ENCODE data around the gene SUSD3.
"Not testable (repeated sequence)": the region's sequence is repeated elsewhere in the genome, so short reads cannot be mapped to it uniquely, and the experiment has no call there.

The SUSD3 gene

DNA sequence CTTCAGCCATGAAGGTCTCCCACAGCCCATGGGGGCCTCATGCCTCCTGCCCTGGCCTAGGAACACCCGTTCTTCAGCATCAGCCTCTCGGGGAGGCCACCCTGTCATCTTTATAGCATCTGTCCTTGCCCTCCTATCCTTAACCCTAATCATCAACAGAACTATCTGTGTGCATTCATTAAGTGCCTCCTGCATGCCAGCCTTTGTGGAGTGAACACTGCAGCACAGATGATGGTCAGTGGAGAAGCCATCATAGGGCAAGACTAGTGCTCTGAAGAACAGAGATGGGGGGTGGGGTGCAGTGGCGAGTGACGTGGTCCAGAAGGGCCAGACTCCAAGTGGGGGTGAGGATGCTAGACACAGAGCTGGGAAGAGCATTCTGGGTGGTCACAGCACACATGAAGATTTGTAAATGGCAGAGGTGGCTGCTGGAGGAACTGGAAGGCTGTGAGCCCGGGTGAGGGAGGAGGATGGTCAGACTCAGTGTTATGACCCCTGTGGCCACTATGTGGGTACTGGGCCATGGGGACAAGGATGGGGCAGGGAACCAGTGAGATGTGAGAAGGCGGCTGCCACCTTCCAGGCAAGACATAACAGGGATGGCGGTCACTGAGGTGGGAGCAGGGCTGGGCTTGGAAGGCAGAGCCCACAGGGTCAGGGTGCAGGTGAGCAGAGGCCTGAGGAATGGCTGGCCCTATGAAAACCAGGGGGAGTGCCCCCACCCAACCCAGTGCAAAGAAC is 33.9 kb downstream of the SUSD3 start:
- DNase-seq (ENCODE audit: low spot score) = no peak

DNA sequence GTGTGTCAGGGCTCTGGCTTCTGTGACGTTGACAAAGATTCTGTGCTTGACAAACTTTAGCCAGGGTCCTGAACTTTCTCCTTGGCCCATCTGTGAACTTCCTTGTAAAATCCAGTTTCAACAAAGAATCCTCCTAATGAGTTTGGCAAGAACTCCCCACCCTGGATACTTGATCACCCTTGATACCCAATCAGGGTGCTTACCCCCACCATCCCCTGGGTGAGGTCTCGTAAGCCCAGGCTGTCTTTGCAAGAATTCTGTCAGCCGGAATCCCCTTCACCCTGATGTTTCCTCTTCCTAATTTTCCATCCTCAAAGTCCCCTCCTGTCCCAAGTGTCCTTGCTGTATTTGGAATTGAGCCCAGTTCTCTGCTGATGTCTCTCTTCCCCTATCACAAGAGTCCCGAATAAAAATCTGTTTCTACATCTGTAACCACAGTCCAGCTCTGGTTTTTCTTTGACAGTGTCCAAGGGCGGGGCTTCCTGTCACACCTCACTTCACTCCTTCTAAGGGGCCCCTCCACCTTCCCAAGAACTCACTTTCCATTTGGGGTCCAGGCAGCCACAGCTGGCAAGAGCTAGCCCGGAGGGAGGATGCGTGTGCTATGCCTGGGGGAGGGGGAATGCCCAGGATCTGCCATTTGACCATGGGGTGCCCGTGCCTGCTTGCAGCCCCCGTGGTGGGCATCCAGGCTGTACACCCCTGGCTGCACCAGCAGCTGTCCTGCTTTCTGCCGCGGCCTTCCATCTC is 34.8 kb downstream of the SUSD3 start:
- no peak for DNase-seq (ENCODE audit: low spot score)

DNA sequence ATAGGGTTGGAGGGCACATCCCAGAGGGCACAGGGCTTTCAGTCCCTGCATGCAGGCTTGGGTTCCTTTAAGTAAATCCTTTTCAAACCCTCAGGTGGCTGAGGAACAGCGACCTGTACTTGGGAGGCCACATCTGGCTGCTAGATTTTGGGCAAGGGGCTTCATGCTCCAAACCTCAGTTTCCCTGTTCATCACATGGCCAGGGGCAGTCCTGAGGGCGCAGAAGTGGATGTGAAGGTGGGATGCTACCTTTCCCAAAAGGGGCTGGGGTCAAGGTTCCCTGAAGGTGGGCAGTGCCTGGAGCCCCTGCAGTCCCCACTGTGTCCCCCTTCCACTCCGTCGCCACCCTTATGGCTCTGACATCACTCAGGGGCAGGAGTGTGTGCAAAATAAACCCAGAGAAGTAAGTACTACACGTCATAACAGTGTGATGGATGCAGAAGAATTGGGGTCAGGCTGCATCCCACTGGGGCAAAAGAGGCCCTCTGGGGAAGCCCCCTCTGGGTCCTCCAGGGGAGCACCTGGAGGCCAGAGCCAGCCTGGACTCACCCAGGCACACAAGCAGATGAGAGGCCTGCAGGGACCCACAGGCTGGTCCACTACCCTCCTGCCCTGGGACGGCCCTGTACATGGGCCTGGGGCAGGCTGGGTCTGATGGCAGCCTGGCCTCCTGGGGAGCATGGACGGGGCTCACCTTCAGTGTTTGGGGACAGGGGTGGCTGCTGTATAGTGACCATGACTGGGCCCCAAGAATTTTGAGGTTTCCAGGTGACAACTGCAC is 35.6 kb downstream of the SUSD3 start:
- no peak for DNase-seq (ENCODE audit: low spot score)

DNA sequence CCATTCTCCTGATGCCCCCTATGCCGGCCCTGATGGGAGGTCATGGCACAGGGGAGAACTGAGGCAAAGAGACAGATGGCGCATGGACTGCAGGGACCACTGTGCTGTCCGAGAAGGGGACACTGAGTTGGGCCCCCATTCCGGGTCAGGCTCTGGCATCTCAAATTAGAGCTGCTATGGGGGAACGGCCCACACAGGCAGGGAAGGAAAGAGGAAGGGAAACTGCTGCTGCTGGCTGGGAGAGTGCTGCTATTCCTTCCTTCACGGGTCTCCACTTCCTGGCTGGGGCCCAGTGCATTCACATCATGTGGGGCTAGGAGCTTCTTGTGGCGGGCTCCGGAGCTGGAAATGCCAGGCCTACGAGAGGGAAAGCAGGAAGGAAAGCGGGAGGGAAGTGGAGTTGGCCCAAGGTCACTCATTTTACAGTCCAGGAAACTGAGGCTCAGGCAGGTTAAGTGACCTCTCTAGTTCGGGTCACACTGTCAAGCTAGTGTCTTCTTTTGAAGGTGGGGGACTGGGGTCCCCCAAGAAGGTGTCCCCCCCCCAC is 36.2 kb downstream of the SUSD3 start:
- DNase-seq (ENCODE audit: low spot score) = no peak

DNA sequence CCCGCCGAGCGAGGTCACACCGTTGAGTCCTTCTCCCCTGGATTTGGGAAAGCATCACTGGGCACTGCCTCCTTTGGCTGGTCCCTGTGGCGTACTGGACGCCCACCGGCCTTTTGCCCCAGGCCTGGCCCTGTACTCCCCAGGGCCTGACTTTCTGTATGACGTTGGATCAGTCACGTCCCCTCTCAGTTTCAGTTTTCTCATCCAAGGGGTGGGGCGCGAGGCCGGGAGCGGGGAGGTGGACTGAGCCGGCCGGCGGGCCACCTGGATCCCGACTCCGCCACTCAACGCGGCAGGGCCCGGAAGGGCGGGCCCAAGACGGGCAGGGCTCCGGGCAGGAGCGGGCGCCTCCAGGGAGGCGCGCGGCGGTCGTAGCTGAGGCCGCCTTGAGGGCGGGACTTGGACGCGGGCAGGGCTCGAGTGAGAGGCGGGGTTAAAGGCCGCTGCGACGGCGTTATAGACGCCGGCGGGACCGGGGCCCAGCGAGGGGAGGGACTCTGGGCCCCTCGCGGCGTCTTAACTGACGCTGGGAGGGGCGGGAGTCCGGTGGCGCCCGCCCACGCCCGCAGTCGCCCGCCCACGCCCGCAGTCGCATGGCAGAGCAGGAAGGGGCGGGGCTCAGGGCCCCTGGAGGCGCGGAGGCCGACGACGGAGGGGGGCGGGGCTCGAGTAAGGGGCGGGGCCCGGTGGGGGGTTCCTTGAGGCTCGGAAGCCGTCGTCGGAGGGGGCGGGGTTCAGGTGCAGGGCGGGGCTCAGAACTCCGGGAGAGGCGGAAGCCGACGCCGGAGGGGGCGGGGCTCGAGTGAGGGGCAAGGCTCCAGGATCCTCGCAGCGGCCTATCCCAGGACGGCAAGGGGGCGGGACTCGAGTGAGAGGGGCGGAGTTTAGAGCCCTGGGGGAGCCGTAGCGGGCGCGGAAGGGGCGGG is 37.0 kb downstream of the SUSD3 start:
- DNase-seq (ENCODE audit: low spot score) = peak; percentile 100

DNA sequence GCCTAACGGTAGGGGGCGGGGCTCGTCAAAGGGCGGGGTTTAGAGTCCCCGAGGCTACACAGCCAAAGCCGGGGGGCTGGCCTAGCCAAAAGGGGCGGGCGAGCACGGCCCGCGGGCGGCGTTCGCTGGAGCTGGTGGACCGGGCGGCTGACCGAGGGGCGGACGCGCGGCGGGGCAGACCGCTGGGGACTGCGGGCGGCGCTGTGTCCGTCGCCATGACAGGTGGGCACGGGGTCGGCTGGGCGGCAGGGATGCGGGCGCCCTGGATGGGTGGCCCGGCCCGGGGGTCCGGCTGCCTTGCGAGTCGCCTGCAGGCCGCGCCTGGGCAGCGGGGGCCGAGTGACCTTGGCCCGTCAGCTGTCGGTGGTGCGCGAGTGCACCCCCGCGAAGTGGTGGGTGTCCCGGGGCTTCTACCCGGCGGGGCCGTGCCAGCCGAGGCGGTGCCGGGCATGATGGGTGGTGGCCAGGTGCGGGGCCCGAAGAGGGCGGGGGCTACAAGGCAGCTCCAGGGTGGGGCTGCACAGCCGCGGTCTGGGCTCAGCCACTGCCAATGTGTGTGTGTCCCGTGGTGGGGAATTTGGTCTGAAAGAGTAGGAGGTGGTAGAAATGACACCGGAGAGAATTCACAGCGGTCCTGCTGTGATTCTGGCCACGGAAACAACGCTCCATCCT is 37.8 kb downstream of the SUSD3 start, which contains the start of gene CARD19:
Gene CARD19 (plus strand): TSS at position 87 of the 672 bp plus-strand sequence. CDS start 129 bp downstream, at position 216.
- DNase-seq (ENCODE audit: low spot score) = peak; percentile 63

DNA sequence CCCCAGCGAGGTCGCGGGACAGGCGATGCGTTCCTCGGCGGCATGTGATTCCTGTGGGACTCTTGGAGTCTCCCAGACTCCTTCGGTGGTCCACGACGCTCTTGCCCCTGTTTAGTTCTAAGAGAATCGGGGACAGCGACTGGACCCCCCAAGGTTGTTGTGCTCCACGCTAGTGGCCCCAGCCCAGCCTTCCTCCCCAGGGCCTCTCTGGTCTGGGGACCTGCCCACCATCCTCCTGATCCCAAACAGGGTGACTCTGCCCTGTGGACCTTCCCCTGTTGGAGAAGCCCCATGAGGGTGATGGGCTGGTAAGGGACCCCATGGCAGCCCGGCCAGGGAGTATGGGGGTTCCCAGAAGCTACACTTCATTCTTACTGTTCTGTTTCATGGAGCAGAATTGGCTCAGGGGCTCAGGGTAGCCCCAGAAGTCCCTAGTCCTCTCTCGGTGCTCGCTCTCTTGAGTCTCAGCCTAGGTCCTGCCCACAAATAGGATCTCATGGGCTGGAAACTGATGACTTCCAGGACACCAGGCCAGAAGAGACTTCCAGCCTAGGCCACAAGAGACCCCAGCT is 38.4 kb downstream of the SUSD3 start:
- no peak for DNase-seq (ENCODE audit: low spot score)

DNA sequence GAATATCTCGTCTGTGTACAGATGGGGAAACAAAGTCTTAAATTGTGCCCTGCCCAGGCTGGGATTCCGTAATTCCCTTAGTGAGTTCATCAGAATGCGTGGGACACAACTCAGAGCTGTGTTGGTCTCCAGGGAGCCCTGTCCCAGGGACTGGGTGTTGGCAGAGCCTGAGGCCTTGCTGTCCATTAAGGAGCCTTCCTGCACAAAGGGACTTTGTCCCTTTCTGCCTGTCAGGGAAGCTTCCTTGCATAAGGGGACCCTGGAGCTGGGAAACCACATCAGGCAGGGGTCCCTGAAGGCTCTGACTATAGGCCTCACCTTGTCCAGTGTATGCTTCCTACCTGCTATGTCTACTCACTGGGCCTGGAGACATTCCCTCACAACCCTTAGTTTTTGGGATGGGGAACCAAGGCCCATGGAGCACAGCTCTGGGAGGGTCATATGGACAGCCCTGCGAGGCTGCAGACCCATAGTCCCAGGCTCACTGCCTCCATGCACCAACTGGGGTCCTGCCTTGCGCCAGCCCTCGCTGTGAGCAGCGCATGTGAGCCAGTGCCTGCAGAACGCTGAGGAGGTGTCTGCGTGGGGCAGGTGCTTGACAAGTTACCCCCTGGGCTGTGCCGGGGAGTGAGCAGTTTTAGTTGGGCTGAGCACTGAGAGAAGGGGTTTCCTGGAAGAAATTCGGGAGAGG is 39.2 kb downstream of the SUSD3 start:
- peak; percentile 15 for DNase-seq (ENCODE audit: low spot score)

DNA sequence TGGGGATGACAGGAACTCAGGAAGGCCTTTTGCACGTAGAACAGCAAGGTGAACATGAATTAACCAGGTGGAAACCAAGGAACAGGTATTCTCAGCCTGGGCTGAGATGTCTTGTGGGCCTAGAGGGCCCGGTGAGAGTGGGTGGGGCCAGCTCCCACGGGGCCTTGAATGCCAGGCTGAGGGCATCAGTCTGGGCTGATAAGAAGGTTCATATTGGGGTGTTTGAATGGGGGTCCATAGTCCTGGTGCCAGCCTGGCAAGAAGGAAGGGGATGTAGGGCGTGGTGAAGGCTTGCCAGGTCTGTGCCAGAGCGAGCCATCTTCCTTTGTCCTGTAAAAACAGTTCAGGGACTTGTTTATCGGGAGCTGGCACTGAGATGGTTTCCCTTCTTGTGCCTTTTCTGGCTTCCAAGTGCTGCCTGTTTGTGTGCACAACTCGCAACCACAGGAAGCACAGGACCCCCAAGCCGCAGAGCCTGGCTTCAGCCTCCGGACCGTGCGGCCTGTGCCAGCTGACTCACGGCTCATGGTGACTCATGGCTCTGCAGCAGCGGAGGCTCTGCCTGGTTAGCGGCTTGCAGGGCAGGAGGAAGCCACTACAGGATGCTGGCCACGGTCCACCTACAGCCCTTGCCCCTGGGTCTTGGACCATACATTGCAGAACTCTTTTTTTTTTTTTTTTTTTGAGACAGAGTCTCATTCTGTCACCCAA is 39.9 kb downstream of the SUSD3 start:
- DNase-seq (ENCODE audit: low spot score) = peak; percentile 63

DNA sequence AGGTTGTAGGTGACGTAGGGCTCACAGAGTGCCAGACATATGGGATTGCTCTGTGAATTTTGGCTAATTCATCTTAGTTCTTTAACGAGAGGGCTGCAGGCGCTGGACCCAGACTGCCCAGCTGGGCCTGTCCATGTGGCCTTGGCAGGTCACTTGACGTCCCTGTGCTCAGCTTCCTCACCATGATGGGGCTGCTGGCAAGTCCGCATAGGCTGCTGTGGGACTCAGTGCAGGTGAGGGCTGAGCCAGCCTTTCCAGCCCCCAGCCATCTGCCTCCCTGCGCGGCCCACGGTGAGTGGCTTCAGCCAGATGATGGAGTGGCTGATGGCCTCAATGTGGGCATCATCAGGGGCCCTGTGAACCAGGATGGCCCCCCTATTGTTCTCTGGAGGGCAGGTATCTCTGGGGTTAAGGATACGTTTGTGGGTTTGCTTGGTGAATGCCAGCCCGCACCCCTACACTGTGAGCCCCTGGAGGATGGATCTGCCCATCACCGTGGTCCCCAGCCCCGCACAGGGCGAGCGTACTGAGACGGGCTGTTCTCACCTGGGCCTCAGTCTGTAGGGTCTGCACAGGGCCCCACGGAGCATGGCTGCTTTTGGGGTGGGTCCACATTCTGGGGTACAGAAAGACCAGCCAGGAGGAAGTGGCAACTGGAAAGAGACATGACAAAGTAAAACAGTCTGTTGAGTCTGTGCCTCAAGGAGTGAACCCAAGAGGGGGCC is 41.2 kb downstream of the SUSD3 start:
- DNase-seq (ENCODE audit: low spot score) = no peak

DNA sequence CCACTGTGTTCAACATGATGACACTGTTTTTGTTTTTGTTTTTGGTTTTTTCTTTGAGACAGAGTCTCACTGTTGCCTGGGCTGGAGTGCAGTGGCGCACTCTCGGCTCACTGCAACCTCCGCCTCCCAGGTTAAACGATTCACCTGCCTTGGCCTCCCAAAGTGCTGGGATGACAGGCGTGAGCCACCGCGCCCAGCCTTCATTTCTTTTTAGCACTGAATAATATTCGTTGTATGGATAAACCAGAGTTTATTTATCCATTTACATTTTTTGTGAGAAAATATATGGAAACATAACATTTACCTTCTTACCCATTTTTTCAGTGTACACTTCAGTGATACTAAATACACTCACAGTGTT is 41.8 kb downstream of the SUSD3 start:
- no peak for DNase-seq (ENCODE audit: low spot score)

DNA sequence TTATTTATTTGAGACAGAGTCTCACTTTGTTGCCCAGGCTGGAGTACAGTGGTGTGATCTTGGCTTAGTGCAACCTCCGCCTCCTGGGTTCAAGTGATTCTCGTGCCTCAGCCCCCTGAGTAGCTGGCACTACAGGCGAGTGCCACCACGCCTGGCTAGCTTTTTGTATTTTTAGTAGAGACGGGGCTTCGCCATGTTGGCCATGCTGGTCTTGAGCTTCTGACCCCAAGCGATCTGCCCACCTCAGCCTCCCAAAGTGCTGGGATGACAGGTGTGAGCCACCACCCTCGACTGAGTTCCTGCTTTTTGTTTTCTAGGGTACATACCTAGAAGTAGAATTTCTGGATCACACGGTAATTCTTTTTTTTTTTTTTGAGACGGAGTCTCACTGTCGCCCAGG is 42.6 kb downstream of the SUSD3 start:
- not testable (repeated sequence) for DNase-seq (ENCODE audit: low spot score)

DNA sequence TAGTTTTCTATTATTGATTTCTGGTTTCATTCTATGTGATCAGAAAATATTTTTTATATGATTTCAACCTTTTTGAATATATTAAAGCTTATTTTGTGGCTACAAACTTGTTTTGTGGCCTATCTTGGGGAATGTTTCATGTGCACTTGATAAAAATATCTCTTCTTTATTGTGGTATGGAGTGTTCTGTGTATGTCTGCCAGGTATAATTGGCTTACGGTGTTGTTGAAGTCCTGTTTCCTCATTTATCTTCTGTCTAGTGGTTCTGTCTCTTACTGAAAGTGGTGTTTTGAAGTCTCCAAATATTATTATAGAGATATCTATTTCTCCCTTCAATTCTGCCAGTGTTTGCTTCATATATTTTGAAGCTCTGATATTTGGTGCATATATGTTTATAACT is 47.1 kb downstream of the SUSD3 start:
- DNase-seq (ENCODE audit: low spot score) = no peak

DNA sequence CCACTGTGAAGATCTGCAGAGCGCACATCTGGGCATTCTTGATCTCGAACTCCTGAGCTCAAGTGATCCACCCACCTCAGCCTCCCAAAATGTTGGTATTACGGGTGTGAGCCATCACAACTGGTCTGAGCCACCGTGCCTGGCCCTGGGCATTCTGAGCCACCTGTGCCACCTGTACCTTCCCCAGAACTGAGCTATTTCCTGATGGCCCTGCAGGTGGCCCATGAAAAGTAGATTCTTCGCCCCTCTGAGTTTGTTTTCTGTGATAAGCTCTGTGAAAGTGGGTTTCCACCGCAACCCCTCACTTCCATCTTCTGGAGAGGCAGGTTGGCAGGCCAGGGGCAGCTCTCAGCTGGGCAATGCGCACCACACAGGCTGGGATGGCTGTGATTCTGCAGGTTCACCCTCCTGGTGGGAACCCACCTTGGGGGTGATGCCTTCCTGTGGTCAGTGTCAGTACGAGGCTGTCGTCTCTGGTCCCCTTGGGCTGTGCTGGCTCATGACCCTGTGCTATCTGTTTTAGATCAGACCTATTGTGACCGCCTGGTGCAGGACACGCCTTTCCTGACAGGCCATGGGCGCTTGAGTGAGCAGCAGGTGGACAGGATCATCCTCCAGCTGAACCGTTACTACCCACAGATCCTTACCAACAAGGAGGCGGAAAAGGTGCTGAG is 48.8 kb downstream of the SUSD3 start:
- DNase-seq (ENCODE audit: low spot score) = no peak

DNA sequence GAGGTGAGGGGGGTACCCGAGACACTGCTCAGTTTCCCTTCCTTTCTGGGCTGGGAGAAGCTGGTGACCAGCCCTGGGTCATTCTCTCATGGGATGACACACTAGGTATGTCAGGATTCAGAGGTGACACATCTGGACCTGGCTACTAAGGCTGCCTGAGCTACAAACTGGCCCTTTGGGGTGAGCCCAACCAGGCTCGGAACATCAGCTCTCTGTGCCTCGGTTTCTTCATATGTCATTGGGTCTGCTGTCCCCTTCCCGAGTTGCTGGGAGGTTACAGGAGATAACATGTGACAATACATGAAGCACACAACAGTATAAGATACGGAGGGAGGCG is 49.3 kb downstream of the SUSD3 start:
- no peak for DNase-seq (ENCODE audit: low spot score)

DNA sequence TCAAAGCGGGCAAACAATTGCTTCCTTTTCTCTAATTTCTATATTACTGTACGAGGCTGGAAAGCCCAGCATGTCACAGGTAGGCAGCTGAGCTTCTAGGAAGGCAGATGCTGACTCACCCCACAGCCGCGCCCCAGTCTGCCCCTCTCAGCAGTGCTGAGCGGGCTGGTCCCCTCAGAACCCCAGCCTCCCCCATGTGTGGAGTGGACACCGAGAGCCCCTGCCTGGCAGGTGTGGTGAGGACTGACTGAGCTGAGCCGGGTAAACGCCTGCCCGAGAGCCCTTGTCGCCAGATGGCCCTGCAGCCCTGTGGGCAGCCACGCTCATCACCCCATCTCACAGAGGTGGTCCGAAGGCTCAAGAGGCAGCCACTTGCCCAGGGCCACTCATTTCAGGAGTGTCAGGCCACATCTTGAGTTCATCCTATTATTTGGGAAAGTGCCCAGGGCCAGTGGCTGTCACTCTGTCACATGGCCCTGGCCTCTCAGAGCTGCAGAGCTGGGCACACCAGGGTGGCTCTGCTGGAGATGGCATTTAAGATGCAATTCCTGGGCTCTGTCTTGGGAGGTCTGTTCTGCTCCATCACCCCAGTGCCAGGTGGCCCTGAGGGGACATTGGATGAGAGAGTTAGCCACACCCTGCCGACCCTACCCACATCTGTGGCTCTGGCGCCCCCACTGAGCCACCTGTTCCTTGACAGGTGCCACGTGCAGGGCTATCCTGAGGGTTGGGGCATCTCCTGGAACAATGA is 50.0 kb downstream of the SUSD3 start:
- DNase-seq (ENCODE audit: low spot score) = no peak

DNA sequence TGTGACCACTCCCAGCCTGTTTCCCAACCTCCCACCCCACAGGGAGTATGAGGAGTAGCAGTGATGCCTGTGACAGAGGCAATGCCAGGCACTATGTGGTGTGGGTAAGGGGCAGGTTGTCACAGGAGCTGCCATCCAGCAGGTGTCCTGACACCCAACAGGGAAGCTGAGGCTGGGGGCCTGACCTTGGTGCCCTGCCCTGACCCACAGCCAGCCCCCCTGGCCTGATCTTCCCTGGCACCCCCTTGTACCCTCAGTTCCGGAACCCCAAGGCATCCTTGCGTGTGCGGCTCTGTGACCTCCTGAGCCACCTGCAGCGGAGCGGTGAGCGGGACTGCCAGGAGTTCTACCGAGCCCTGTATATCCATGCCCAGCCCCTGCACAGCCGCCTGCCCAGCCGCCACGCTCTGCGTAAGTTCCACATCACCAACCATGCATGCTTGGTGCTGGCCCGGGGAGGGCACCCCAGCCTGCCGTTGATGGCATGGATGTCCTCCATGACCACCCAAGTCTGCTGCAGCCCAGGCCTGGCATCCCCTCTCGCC is 51.9 kb downstream of the SUSD3 start:
- DNase-seq (ENCODE audit: low spot score) = no peak
